Upper lobe of left lung (tissue), 4 donors: ENCODE data around the gene FBXO34.

Experiments
- EP300 ChIP-seq, 4 donors: sonication (generic); formaldehyde crosslinking; IDR thresholded peaks; one replicate each; pipeline ENCODE4 v1.5.1; 2017; ENCODE audit warnings: antibody characterized with exemption in 4 of 4, control low read depth in 2 of 4
- POLR2A ChIP-seq, 4 donors: fragments of 450-650 bp; IDR thresholded peaks; one replicate each; pipeline ENCODE4 v1.5.1; 2016 to 2017; ENCODE audit warnings: antibody characterized with exemption in 4 of 4, mild to moderate bottlenecking in 2 of 4
- POLR2AphosphoS5 ChIP-seq, 2 donors: sonication (generic); formaldehyde crosslinking; IDR thresholded peaks; one replicate each; pipeline ENCODE4 v1.5.1; 2017; ENCODE audit warnings: antibody characterized with exemption in 2 of 2
- TF ChIP-seq, protein P1 (sequence below), 6 experiments: fragments of 450-650 bp in 4 of 6; fragments of 200-600 bp in 2 of 6; sonication (generic) in 2 of 6; IDR thresholded peaks; one replicate each; pipeline ENCODE4 v1.5.1; 2016 to 2019; ENCODE audit warnings: antibody characterized with exemption in 6 of 6

DNA sequence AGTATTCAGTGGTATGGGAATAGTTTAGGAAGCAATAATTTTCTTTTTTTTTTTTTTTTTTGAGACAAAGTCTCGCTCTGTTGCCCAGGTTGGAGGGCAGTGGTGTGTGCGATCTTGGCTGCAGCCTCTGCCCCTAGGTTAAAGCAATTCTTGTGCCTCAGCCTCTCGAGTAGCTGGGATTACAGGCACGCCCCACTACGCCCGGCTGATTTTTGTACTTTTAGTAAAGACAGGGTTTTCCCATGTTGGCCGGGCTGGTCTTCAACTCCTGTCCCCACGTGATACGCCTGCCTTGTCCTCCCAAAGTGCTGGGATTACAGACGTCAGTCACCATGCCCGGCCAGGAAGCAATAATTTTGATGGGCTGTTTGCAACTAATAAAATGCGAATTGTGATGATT is 78.3 kb downstream of the FBXO34 start:
- TF ChIP-seq POLR2A (IDR thresholded peaks at IDR 0.05) (no peak), POLR2AphosphoS5 (IDR thresholded peaks at IDR 0.05) (no peak), EP300 (IDR thresholded peaks at IDR 0.05) (no peak)
- TF ChIP-seq, protein P1, sequence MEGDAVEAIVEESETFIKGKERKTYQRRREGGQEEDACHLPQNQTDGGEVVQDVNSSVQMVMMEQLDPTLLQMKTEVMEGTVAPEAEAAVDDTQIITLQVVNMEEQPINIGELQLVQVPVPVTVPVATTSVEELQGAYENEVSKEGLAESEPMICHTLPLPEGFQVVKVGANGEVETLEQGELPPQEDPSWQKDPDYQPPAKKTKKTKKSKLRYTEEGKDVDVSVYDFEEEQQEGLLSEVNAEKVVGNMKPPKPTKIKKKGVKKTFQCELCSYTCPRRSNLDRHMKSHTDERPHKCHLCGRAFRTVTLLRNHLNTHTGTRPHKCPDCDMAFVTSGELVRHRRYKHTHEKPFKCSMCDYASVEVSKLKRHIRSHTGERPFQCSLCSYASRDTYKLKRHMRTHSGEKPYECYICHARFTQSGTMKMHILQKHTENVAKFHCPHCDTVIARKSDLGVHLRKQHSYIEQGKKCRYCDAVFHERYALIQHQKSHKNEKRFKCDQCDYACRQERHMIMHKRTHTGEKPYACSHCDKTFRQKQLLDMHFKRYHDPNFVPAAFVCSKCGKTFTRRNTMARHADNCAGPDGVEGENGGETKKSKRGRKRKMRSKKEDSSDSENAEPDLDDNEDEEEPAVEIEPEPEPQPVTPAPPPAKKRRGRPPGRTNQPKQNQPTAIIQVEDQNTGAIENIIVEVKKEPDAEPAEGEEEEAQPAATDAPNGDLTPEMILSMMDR (IDR thresholded peaks at IDR 0.05): no peak
